ENCODE data around the gene ZNF302. TPM values are rescaled to one million over a fixed set of nuclear protein-coding genes. Genes with fewer than 3 reads are reported as not detected.

ZNF302 gene
- total and polyA plus RNA-seq, 2 experiments from 2014 or later, result 16.6 to 27.4 TPM

DNA sequence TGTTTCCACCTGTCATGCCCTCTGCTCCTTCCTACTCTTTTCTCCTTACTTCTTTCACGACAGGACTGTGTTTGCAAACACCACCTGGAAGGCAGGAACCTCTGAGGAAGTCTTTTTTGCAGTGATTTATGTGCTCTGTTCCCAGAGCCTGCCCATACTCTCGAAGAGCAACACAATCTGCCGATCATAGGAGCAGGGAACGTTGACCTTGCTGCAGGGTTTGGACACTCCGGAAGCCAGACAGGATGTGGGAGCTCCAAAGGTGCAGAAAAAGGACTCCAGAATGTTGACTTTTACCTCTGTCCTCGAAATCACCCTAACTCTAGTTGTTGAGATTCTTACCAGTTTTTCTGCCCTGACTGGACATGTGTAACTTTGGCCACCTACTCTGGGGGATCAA lies 47.9 kb downstream of the ZNF302 start:
- Histone ChIP-seq H3F3A (replicated peaks; ENCODE audit: low read depth) (no peaks in the 10 kb centered on the region), H3K4me3 (no peak overlapping the region), H3K36me3 (ENCODE audit: insufficient read depth) (no peaks in the 10 kb centered on the region), H3K4me1 (ENCODE audit: insufficient read depth) (no peaks in the 10 kb centered on the region), H3K27ac (ENCODE audit: low read depth) (no peak overlapping the region), H3K79me2 (replicated peaks; ENCODE audit: insufficient read depth) (no peaks in the 10 kb centered on the region), H2AFZ (no peak overlapping the region), H3K4me2 (no peak overlapping the region), H3K27me3 (ENCODE audit: insufficient read depth) (no peaks in the 10 kb centered on the region), H3K9me2 (ENCODE audit: insufficient read depth) (no peaks in the 10 kb centered on the region), H4K20me1 (replicated peaks; ENCODE audit: insufficient read depth) (no peaks in the 10 kb centered on the region)
- TF ChIP-seq, protein P1, sequence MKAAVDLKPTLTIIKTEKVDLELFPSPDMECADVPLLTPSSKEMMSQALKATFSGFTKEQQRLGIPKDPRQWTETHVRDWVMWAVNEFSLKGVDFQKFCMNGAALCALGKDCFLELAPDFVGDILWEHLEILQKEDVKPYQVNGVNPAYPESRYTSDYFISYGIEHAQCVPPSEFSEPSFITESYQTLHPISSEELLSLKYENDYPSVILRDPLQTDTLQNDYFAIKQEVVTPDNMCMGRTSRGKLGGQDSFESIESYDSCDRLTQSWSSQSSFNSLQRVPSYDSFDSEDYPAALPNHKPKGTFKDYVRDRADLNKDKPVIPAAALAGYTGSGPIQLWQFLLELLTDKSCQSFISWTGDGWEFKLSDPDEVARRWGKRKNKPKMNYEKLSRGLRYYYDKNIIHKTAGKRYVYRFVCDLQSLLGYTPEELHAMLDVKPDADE (IDR thresholded peaks at IDR 0.05), result no peak
- TF ChIP-seq, protein P2, sequence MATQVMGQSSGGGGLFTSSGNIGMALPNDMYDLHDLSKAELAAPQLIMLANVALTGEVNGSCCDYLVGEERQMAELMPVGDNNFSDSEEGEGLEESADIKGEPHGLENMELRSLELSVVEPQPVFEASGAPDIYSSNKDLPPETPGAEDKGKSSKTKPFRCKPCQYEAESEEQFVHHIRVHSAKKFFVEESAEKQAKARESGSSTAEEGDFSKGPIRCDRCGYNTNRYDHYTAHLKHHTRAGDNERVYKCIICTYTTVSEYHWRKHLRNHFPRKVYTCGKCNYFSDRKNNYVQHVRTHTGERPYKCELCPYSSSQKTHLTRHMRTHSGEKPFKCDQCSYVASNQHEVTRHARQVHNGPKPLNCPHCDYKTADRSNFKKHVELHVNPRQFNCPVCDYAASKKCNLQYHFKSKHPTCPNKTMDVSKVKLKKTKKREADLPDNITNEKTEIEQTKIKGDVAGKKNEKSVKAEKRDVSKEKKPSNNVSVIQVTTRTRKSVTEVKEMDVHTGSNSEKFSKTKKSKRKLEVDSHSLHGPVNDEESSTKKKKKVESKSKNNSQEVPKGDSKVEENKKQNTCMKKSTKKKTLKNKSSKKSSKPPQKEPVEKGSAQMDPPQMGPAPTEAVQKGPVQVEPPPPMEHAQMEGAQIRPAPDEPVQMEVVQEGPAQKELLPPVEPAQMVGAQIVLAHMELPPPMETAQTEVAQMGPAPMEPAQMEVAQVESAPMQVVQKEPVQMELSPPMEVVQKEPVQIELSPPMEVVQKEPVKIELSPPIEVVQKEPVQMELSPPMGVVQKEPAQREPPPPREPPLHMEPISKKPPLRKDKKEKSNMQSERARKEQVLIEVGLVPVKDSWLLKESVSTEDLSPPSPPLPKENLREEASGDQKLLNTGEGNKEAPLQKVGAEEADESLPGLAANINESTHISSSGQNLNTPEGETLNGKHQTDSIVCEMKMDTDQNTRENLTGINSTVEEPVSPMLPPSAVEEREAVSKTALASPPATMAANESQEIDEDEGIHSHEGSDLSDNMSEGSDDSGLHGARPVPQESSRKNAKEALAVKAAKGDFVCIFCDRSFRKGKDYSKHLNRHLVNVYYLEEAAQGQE (IDR thresholded peaks at IDR 0.05; ENCODE audit: unreplicated experiment), result no peak
- TF ChIP-seq NANOG (IDR thresholded peaks at IDR 0.05; ENCODE audit: borderline replicate concordance) (no peak), ZNF331 (CRISPR knock-in tag; IDR thresholded peaks at IDR 0.05; ENCODE audit: low read depth) (no peak), POLR2AphosphoS5 (IDR thresholded peaks at IDR 0.05; ENCODE audit: low read depth) (no peak), ZNF114 (CRISPR knock-in tag; IDR thresholded peaks at IDR 0.05) (no peak), EZH2phosphoT487 (IDR thresholded peaks at IDR 0.05; ENCODE audit: unreplicated experiment) (no peak), EZH2 (IDR thresholded peaks at IDR 0.05; ENCODE audit: low read depth, unreplicated experiment) (no peak), JUNB (IDR thresholded peaks at IDR 0.05; ENCODE audit: unreplicated experiment) (no peak), STAT1 (IDR thresholded peaks at IDR 0.05; ENCODE audit: unreplicated experiment) (no peak), CREB1 (CRISPR knock-in tag; IDR thresholded peaks at IDR 0.05; ENCODE audit: low read depth) (no peak)
- TF ChIP-seq, protein P3, sequence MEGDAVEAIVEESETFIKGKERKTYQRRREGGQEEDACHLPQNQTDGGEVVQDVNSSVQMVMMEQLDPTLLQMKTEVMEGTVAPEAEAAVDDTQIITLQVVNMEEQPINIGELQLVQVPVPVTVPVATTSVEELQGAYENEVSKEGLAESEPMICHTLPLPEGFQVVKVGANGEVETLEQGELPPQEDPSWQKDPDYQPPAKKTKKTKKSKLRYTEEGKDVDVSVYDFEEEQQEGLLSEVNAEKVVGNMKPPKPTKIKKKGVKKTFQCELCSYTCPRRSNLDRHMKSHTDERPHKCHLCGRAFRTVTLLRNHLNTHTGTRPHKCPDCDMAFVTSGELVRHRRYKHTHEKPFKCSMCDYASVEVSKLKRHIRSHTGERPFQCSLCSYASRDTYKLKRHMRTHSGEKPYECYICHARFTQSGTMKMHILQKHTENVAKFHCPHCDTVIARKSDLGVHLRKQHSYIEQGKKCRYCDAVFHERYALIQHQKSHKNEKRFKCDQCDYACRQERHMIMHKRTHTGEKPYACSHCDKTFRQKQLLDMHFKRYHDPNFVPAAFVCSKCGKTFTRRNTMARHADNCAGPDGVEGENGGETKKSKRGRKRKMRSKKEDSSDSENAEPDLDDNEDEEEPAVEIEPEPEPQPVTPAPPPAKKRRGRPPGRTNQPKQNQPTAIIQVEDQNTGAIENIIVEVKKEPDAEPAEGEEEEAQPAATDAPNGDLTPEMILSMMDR (conservative IDR thresholded peaks at IDR 0.05; ENCODE audit: low read depth in 2 of 2), result no peak
- peaks cover 4% of the 10 kb centered on the region for H3K27me3 Mint-ChIP-seq (ENCODE audit: insufficient read depth, low read depth, poor library complexity)
- H3K9me3 Mint-ChIP-seq, result peaks cover 21% of the 10 kb centered on the region
- ATAC-seq, result no peak
- H3K36me3 Mint-ChIP-seq (ENCODE audit: low read depth), result no peaks in the 10 kb centered on the region; the same call in 2 of the 3 replicates
- no peaks in the 10 kb centered on the region for H3K4me1 Mint-ChIP-seq
- no peak overlapping the region for H3K4me3 Mint-ChIP-seq
- no peak overlapping the region for H3K27ac Mint-ChIP-seq
- no peak for DNase-seq (ENCODE audit: low spot score)
